HG03135 (cell line): Measurements from ENCODE around the gene STK32C.
A peak's percentile ranks its signal among the peaks of the same experiment; 100 is the strongest.

Experiments
- ATAC-seq: cut with Tn5 transposase; IDR thresholded peaks from one replicate; pipeline ENCODE4 v1.9.1; 2021; ENCODE audit warnings: mild to moderate bottlenecking, moderate library complexity; ENCODE audit not compliant: unreplicated experiment

Gene STK32C

DNA sequence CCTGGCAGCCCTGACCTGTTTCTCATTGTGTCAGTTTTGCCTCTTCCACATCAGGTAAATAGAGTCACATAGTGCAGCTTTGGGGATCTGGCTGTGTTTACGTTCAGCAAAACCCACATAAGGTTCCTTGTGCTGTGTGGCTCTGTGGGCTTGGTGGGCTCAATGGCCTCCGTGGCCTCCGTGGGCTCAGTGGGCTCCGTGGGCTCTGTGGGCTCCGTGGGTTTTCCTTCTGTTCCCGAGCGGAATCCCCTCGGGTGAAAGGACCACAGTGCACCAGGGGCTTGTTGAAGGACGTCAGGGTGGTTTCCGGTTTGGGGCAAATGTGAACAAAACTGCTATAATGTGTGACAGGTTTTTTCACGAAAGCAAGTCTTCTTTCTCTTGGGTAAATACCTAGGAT lies 133.5 kb downstream of the STK32C start:
- no peak for ATAC-seq

GRCh38 chr10:132173185-132173584 lies 134.6 kb downstream of the STK32C start:
- no peak for ATAC-seq

GRCh38 chr10:132172091-132173066 lies 135.4 kb downstream of the STK32C start:
- no peak for ATAC-seq

DNA sequence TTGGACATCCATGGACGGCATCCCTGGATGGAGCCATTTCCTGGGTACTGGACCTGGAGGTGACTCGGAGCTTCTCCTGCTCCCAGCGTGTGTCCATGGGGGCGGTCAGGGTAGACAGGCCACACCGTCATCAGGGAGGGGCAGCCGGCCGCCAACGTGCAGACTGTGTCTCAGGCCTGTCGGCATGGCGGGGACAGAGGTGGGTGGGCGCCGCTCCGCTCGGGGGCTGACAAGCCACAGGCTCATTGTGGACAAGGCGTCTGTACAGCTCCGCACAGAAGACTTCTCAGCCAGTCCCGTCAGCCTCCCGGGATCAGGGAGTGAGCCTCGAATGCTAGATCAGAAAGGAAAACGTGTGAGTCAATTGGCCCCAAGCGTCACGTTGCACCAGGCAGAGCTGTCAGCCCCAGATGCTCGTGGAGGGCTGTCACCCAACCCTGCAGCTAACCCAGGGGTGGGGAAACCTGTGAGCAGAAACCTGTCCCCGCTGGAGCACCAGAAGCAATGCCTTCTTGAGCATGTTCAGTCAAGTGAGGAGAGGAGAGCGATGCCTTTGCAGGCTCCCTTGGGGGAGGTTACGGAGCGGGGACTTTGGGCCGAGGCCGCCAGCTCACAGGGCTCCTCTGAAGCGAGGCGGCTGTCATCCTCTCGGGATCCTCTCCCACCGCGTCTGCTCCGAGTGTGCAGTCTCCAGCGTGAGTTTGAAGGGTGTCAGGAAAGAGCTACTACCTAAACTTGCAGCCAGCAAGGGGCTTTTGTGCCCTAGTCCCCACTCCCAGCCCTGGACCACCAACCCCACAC lies 137.0 kb downstream of the STK32C start:
- ATAC-seq: no peak

DNA sequence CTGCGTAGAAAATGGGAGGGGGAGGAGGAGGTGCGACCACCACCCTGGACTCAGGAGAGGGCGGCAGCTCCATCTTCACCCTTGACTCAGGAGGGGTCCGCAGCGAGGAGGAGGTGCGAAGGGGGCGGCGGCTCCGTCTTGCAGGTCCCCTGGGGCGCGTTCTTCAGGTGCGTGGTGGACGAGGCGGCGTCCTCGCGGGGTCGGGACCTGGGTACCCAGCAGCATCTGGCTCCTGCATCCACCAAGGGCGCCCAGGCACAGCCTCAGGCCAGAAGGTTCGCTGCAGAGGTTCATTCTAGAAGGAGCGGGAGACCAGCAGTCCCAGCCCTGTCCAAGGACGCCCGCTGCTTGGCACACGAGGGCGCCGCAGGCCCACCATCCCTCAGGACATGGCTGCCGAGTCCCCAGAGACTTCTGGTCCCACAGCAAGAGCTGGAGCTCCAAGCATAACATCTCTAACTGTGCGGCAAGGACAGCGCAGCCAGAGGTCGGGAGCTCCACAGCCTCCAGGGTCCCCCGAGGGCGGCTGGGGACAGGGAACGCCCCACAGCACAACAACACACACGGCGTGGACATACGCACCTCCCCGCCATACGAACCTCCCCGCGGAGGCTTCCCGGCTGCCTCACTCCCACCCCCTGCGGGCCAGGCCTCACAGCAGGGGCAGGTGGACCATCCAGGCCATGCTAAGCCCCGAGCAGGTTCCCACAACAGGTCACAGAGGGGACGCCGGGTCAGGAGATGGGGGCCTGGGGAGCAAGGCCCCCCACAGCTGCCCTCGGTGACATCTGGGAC lies 137.8 kb downstream of the STK32C start:
- no peak for ATAC-seq

DNA sequence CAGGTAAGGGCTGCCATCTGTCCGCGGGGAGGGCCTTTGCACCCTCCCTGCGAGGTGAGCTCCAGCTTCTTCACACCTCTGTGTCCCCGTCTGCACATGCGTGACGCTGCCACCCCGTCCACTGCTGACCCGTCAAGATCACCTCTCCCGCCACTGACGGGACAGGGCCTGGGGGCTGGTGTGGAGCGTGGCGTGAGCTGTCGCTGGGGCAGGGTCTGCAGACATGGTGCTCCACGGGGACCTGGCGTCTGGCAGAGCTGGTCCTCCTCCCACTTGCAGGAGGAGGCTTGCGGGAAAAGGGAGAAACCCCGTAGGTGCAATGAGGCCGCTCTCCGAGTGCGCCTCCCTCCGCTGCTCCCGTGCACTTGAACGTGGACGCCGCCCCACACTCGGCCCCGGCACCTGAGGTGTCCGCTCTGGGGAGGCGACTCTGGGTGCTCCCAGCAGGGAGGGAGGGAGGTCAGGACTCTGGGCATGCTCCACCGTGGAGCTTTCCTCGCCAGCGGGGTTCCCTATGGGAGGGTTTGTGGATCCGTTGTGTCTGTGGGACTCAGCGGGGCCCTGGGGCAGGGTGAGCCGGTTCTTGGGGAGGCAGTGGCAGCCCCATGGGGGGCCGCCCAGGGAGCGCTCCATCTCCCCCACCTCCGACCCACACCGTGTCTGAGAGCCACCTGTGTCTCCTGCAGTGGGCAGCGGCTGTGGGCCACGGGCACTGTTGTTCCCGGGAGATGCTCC lies 138.6 kb downstream of the STK32C start:
- ATAC-seq: no peak

DNA sequence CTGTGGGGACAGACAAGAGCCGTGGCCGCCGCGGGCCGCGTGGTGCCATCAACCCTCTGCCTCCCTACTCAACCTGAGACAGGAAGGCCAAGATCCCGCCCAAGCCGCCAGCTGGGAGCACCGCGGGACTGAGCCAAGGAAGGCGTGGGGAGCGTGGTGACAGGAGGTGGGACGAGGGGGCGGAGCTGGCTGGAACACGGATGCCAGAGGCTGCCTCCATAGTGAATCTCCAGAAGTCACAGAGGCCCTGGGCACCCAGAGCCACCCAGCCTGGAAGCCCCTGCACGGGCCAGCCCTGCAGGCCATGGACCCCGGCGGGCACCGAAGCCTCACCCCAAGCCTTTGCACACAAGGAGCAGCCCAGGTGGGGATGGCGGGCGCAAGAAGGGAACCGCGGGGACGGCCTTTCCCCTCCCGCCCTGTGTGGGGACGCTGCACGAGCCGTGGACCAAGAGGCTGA lies 139.1 kb downstream of the STK32C start:
- ATAC-seq: no peak

DNA sequence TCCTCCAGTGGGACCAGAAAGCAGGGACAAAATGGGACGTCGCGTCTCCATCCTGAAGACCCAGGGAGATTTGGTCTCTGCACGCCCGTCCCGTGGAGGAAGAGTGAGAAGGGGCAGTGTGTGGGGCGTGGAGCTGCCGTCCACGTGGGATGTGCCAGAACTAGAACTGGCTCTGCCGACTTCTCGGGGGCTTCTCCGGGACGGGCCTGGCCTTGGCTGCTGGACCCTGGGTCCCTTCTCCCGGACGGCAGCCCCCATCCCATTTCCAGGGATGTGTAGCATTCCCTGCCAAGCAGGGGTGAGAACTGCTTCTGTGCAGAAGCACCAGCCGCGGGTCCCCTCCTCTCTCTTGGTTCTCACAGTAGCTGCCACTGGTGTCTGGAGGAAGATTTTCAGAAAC lies 139.8 kb downstream of the STK32C start:
- no peak for ATAC-seq

GRCh38 chr10:132167041-132167674 lies 140.6 kb downstream of the STK32C start:
- ATAC-seq: no peak

- no peak for ATAC-seq
Observed at GRCh38 chr10:132166216-132166950, 141.4 kb downstream of the STK32C start.

DNA sequence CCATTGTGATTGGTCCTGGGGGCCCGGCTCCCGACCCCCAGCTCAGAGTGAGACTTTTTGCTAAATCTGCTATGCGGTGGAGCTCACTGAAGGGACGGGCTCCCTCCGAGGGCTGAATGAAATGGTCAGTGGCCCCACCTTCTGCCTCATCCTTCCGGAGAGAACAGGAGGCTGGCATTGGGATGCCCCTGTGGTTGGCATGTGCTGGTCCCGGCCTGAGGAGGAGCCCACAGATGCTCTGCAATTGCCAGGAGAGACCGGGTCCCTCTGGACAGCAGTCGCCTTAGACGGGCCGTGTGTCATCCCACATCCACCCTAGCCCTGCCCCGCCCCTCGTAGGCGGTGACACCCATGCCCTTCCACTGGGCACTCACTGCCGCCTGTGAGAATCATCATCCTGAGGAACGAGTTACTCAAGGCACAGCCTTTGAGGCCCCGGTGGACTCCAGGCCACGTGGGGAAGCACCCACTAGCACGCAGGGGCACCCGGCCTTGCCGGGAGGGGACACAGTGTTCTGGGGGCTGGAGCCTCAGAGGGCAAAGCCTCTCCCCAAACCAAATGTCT lies 142.3 kb downstream of the STK32C start:
- ATAC-seq: no peak

GRCh38 chr10:132164761-132165278 lies 142.9 kb downstream of the STK32C start:
- no peak for ATAC-seq

GRCh38 chr10:132163826-132164515 lies 143.8 kb downstream of the STK32C start:
- ATAC-seq: no peak

GRCh38 chr10:132163278-132163765 lies 144.4 kb downstream of the STK32C start:
- peak; percentile 42 for ATAC-seq

DNA sequence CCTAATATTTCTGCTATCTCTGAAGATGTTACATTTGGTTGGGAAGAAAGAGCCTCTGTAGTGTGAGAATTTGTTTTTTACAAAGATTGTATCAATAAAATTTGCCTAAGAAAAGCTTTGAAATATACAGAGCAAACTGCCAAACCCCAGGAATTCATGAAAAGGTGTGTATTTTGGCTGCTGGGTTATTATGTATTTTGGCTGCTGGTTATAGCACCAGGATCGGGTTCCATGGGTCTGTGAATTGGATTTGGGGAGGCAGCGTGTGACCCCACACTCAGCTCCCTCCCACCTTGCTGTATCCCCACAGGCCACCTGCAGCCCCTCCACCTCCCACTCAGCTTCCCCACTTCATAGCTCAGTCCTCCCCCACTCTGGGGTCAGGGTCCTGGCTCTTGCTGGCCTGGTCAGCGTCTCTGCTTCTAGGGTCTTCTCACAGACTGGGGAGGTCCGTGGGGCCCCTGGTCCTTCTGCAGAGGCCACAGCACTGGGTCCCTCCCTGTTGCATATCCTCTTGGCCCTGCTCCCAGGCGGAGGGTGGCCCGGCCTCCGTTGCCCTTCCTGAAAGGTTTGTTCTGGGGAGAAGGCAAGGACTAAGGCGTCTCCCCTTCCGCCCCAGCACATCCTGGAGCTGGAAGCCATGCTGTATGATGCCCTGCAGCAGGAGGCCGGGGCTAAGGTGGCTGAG lies 145.0 kb downstream of the STK32C start:
- ATAC-seq: no peak

- no peak for ATAC-seq
Observed at GRCh38 chr10:132162021-132162531, 145.7 kb downstream of the STK32C start.
